OCI-LY7 (cell line): Measurements from ENCODE around the gene SCYGR7. TPM values are rescaled to one million over a fixed set of nuclear protein-coding genes. Genes with fewer than 3 reads are reported as not detected.

Experiments used
- BruUV-seq: library from RNA; stranded (reverse); fragments of 400-500 nt; replicated peaks from 2 replicates; lab custom pipeline; 2021; lab: Mats Ljungman, UMichigan
- CTCF ChIA-PET: fragments of 300-600 bp; sonication (Branson Sonifier 250); formaldehyde crosslinking; loops from one replicate; lab custom pipeline; 2022; ENCODE audit warnings: antibody characterized with exemption; ENCODE audit not compliant: unreplicated experiment; lab: Charles Lee
- POLR2A ChIA-PET: fragments of 300-600 bp; sonication (Branson Sonifier 250); formaldehyde crosslinking; loops from one replicate; lab custom pipeline; 2022; ENCODE audit warnings: antibody characterized with exemption; lab: Charles Lee
- DNase-seq: peaks from one replicate; pipeline ENCODE4 v3.0.0-alpha.2; 2015; ENCODE audit warnings: low spot score
- H2AFZ ChIP-seq: fragments of 200-600 bp; sonication (generic), shearing (Covaris generic); 2 replicates; pipeline ENCODE4 v1.6.1; 2014; ENCODE audit warnings: mild to moderate bottlenecking, antibody characterized with exemption, low read length, moderate library complexity
- H3K27ac ChIP-seq: fragments of 200-600 bp; sonication (generic); 2 replicates; pipeline ENCODE4 v1.5.1; 2014; ENCODE audit warnings: mixed run types, low read depth, mild to moderate bottlenecking, moderate library complexity, low read length, inconsistent platforms; ENCODE audit not compliant: poor library complexity, severe bottlenecking
- H3K36me3 ChIP-seq: fragments of 200-600 bp; sonication (generic); 2 replicates; pipeline ENCODE4 v1.6.1; 2014; ENCODE audit warnings: mild to moderate bottlenecking, antibody characterized with exemption, low read length, moderate library complexity, mixed read lengths; ENCODE audit not compliant: insufficient read depth
- H3K4me1 ChIP-seq: fragments of 200-600 bp; sonication (generic); 2 replicates; pipeline ENCODE4 v1.5.1; 2014; ENCODE audit warnings: mild to moderate bottlenecking, low read length; ENCODE audit not compliant: insufficient read depth, poor library complexity, severe bottlenecking
- H3K4me2 ChIP-seq: fragments of 200-600 bp; sonication (generic); 2 replicates; pipeline ENCODE4 v1.6.1; 2014; ENCODE audit warnings: mild to moderate bottlenecking, low read length
- H3K4me3 ChIP-seq: fragments of 200-600 bp; sonication (generic); 2 replicates; pipeline ENCODE4 v1.5.1; 2014; ENCODE audit warnings: mild to moderate bottlenecking, low read depth, low read length; ENCODE audit not compliant: poor library complexity, severe bottlenecking
- H3K79me2 ChIP-seq: fragments of 200-600 bp; sonication (generic); 2 replicates; pipeline ENCODE4 v1.6.1; 2016; ENCODE audit warnings: low read depth, mild to moderate bottlenecking, low read length, moderate library complexity, mixed read lengths; ENCODE audit not compliant: insufficient read depth
- H3K9me2 ChIP-seq: fragments of 200-600 bp; sonication (generic); 2 replicates; pipeline ENCODE4 v1.6.1; 2016; ENCODE audit warnings: mild to moderate bottlenecking, low read length, mixed read lengths; ENCODE audit not compliant: insufficient read depth
- H3K9me3 ChIP-seq: fragments of 200-600 bp; sonication (generic); 2 replicates; pipeline ENCODE4 v1.6.1; 2014; ENCODE audit warnings: mild to moderate bottlenecking, mixed run types, low read length, mixed read lengths
- H4K20me1 ChIP-seq: fragments of 200-600 bp; sonication (generic); 2 replicates; pipeline ENCODE4 v1.6.1; 2014; ENCODE audit warnings: mild to moderate bottlenecking, antibody characterized with exemption, low read length, moderate library complexity, mixed read lengths; ENCODE audit not compliant: insufficient read depth
- CTCF ChIP-seq: fragments of 200-600 bp; sonication (generic); conservative IDR thresholded peaks from 2 replicates; pipeline ENCODE4 v1.5.1; 2014; ENCODE audit warnings: mild to moderate bottlenecking, antibody characterized with exemption, low read length, moderate library complexity, mixed read lengths
- EZH2phosphoT487 ChIP-seq: fragments of 200-600 bp; sonication (generic); IDR thresholded peaks from 2 replicates; pipeline ENCODE4 v1.6.1; 2018; ENCODE audit warnings: low read depth, borderline replicate concordance, mild to moderate bottlenecking, mixed run types, antibody characterized with exemption, low read length, moderate library complexity, mixed read lengths
- intact Hi-C: fragments of 100-400 bp; cut with micrococcal nuclease; formaldehyde crosslinking; loops from one replicate; pipeline ENCODE4 v1.10.0; 2022; ENCODE audit not compliant: unreplicated experiment
- total RNA-seq, 2 experiments: library from RNA; depleted of rRNA in 1 of 2; stranded (reverse); fragments of >200 nt in 1 of 2; shearing (Covaris generic) in 1 of 2; gene quantifications; 2 replicates each; pipeline ENCODE4 v1.2.3, GENCODE V29; 2014 to 2022

The SCYGR7 gene
- total RNA-seq, 2 experiments from 2014 or later = not detected

- Histone ChIP-seq H3K79me2 (no peaks in the 10 kb centered on the region), H4K20me1 (no peaks in the 10 kb centered on the region), H3K27ac (no peak overlapping the region), H3K4me3 (no peak overlapping the region), H3K9me3 (no peaks in the 10 kb centered on the region), H2AFZ (no peak overlapping the region), H3K4me1 (no peaks in the 10 kb centered on the region), H3K36me3 (no peaks in the 10 kb centered on the region), H3K9me2 (no peaks in the 10 kb centered on the region), H3K4me2 (no peak overlapping the region)
- TF ChIP-seq EZH2phosphoT487 = no peak
- no peak for TF ChIP-seq CTCF
- ChIA-PET CTCF (interaction anchor here (0.7 to 1.1 kb wide), 2 partner anchors 10 to 108 kb away, joined by 3 to 5 read pairs; no protein-coding TSS in a partner anchor), POLR2A (interaction anchor here (0.6 to 0.9 kb wide), 3 partner anchors 98 to 477 kb away, joined by 3 read pairs; no protein-coding TSS in a partner anchor)
- BruUV-seq = no TSS peak
- no peak for DNase-seq
- intact Hi-C loops = loop anchor here (1.0 to 10.0 kb wide), 4 partner anchors 108 to 637 kb away; no protein-coding TSS in a partner anchor
Measured at GRCh38 chr2:227765788-227766372, 37.7 kb downstream of the SCYGR7 start.

GRCh38 chr2:227766373-227766883 lies 38.3 kb downstream of the SCYGR7 start:
- POLR2A ChIA-PET = interaction anchor here (0.9 kb wide), 1 partner anchor 98 kb away, joined by 3 read pairs; no protein-coding TSS in a partner anchor
- Histone ChIP-seq H3K27ac (no peak overlapping the region), H3K4me3 (no peak overlapping the region), H3K79me2 (no peaks in the 10 kb centered on the region), H3K9me2 (no peaks in the 10 kb centered on the region), H4K20me1 (no peaks in the 10 kb centered on the region), H3K4me1 (no peaks in the 10 kb centered on the region), H3K4me2 (no peak overlapping the region), H3K9me3 (no peaks in the 10 kb centered on the region), H3K36me3 (no peaks in the 10 kb centered on the region), H2AFZ (no peak overlapping the region)
- intact Hi-C loops = loop anchor here (1.0 to 10.0 kb wide), 4 partner anchors 108 to 637 kb away; no protein-coding TSS in a partner anchor
- CTCF ChIA-PET = interaction anchor here (0.7 to 1.1 kb wide), 2 partner anchors 11 to 108 kb away, joined by 3 to 5 read pairs; no protein-coding TSS in a partner anchor
- TF ChIP-seq EZH2phosphoT487 = no peak
- TF ChIP-seq CTCF = peak; percentile 90
- no TSS peak for BruUV-seq
- DNase-seq = peak; percentile 65

GRCh38 chr2:227767830-227768229 lies 39.7 kb downstream of the SCYGR7 start:
- Histone ChIP-seq H3K9me3 (no peaks in the 10 kb centered on the region), H4K20me1 (no peaks in the 10 kb centered on the region), H3K36me3 (no peaks in the 10 kb centered on the region), H3K4me2 (no peak overlapping the region), H3K4me1 (no peaks in the 10 kb centered on the region), H3K9me2 (no peaks in the 10 kb centered on the region), H3K79me2 (no peaks in the 10 kb centered on the region), H3K4me3 (no peak overlapping the region), H3K27ac (no peak overlapping the region), H2AFZ (no peak overlapping the region)
- intact Hi-C loops = loop anchor here (2.0 to 10.0 kb wide), 2 partner anchors 287 to 363 kb away; no protein-coding TSS in a partner anchor
- ChIA-PET POLR2A (no interaction called here), CTCF (no interaction called here)
- TF ChIP-seq CTCF (no peak), EZH2phosphoT487 (no peak)
- BruUV-seq = no TSS peak
- DNase-seq = no peak
